KMS-11 (cell line): Measurements from ENCODE around the gene PHACTR4.

ENCODE experiments used
- H2AFZ ChIP-seq: fragments of 200-600 bp; sonication (generic); 2 replicates; pipeline ENCODE4 v1.6.1; 2016; ENCODE audit warnings: antibody characterized with exemption, mixed run types, low read depth
- H3K27ac ChIP-seq: fragments of 200-600 bp; sonication (generic); 2 replicates; pipeline ENCODE4 v1.6.1; 2016; ENCODE audit warnings: mild to moderate bottlenecking, mixed run types
- H3K27me3 ChIP-seq: fragments of 200-600 bp; sonication (generic); 2 replicates; pipeline ENCODE4 v1.6.1; 2017; ENCODE audit warnings: mild to moderate bottlenecking, low read depth, mixed run types, moderate library complexity; ENCODE audit not compliant: insufficient read depth
- H3K36me3 ChIP-seq: fragments of 200-600 bp; sonication (generic); 2 replicates; pipeline ENCODE4 v1.6.1; 2017; ENCODE audit warnings: mild to moderate bottlenecking, mixed run types; ENCODE audit not compliant: insufficient read depth
- H3K4me1 ChIP-seq: fragments of 200-600 bp; sonication (generic); 2 replicates; pipeline ENCODE4 v1.6.1; 2016; ENCODE audit warnings: mild to moderate bottlenecking, low read depth, mixed run types; ENCODE audit not compliant: poor library complexity, severe bottlenecking
- H3K4me2 ChIP-seq: fragments of 200-600 bp; sonication (generic); 2 replicates; pipeline ENCODE4 v1.7.0; 2016; ENCODE audit warnings: mild to moderate bottlenecking, mixed run types
- H3K4me3 ChIP-seq: fragments of 200-600 bp; sonication (generic); IDR thresholded peaks from 2 replicates; pipeline ENCODE4 v1.6.1; 2017; ENCODE audit warnings: low read depth, low read length, mixed read lengths; ENCODE audit not compliant: insufficient read depth
- H3K79me2 ChIP-seq: fragments of 200-600 bp; sonication (generic); 2 replicates; pipeline ENCODE4 v1.6.1; 2016; ENCODE audit warnings: low read depth, mixed run types; ENCODE audit not compliant: insufficient read depth
- H3K9ac ChIP-seq: fragments of 200-600 bp; sonication (generic); 2 replicates; pipeline ENCODE4 v1.6.1; 2016; ENCODE audit warnings: mild to moderate bottlenecking, mixed run types
- H4K20me1 ChIP-seq: fragments of 200-600 bp; sonication (generic); 2 replicates; pipeline ENCODE4 v1.6.1; 2016; ENCODE audit warnings: mild to moderate bottlenecking, mixed run types; ENCODE audit not compliant: insufficient read depth
- CTCF ChIP-seq: fragments of 200-600 bp; sonication (generic); conservative IDR thresholded peaks from 2 replicates; pipeline ENCODE4 v1.6.1; 2017; ENCODE audit warnings: low read depth, mild to moderate bottlenecking, antibody characterized with exemption, low read length, moderate library complexity, mixed read lengths

PHACTR4 gene

GRCh38 chr1:28428012-28428411 is 58.5 kb downstream of the PHACTR4 start:
- Histone ChIP-seq H3K4me1 (no peaks in the 10 kb centered on the region), H3K79me2 (no peaks in the 10 kb centered on the region), H3K27me3 (no peaks in the 10 kb centered on the region), H3K4me2 (no peak overlapping the region), H3K36me3 (no peaks in the 10 kb centered on the region), H2AFZ (no peak overlapping the region), H3K9ac (no peak overlapping the region), H4K20me1 (no peaks in the 10 kb centered on the region), H3K27ac (no peak overlapping the region), H3K4me3 (no peak overlapping the region)
- TF ChIP-seq CTCF = no peak

- Histone ChIP-seq H4K20me1 (no peaks in the 10 kb centered on the region), H3K9ac (no peak overlapping the region), H3K79me2 (no peaks in the 10 kb centered on the region), H3K27me3 (no peaks in the 10 kb centered on the region), H3K4me3 (no peak overlapping the region), H2AFZ (no peak overlapping the region), H3K27ac (no peak overlapping the region), H3K4me1 (no peaks in the 10 kb centered on the region), H3K36me3 (no peaks in the 10 kb centered on the region), H3K4me2 (no peak overlapping the region)
- no peak for TF ChIP-seq CTCF
Measured at GRCh38 chr1:28428990-28429520, 59.5 kb downstream of the PHACTR4 start.

- Histone ChIP-seq H4K20me1 (no peaks in the 10 kb centered on the region), H3K36me3 (no peaks in the 10 kb centered on the region), H2AFZ (no peak overlapping the region), H3K27ac (no peak overlapping the region), H3K4me3 (no peak overlapping the region), H3K4me1 (peaks cover 32% of the 10 kb centered on the region), H3K4me2 (no peak overlapping the region), H3K79me2 (no peaks in the 10 kb centered on the region), H3K9ac (no peak overlapping the region; the same call in 1 of the 2 replicates), H3K27me3 (no peaks in the 10 kb centered on the region)
- no peak for TF ChIP-seq CTCF
Measured at GRCh38 chr1:28436211-28436769, 66.8 kb downstream of the PHACTR4 start.

- Histone ChIP-seq H3K4me2 (peak overlapping the region; percentile 46; the same call in 1 of the 2 replicates), H2AFZ (no peak overlapping the region), H3K4me3 (no peak overlapping the region), H3K79me2 (no peaks in the 10 kb centered on the region; the same call in 1 of the 2 replicates), H4K20me1 (no peaks in the 10 kb centered on the region), H3K27me3 (no peaks in the 10 kb centered on the region), H3K9ac (no peak overlapping the region), H3K27ac (peak overlapping the region; percentile 29; the same call in 1 of the 2 replicates), H3K4me1 (peaks cover 32% of the 10 kb centered on the region), H3K36me3 (no peaks in the 10 kb centered on the region)
- no peak for TF ChIP-seq CTCF
Measured at GRCh38 chr1:28437264-28437923, 67.9 kb downstream of the PHACTR4 start.
